ENCODE data around the gene ATG13. TPM values are rescaled to one million over a fixed set of nuclear protein-coding genes. Genes with fewer than 3 reads are reported as not detected.
A peak's percentile ranks its signal among the peaks of the same experiment; 100 is the strongest.

Gene ATG13
- total and polyA plus RNA-seq, 11 donors, result 26.7 to 74.8 (median 48.7) TPM

DNA sequence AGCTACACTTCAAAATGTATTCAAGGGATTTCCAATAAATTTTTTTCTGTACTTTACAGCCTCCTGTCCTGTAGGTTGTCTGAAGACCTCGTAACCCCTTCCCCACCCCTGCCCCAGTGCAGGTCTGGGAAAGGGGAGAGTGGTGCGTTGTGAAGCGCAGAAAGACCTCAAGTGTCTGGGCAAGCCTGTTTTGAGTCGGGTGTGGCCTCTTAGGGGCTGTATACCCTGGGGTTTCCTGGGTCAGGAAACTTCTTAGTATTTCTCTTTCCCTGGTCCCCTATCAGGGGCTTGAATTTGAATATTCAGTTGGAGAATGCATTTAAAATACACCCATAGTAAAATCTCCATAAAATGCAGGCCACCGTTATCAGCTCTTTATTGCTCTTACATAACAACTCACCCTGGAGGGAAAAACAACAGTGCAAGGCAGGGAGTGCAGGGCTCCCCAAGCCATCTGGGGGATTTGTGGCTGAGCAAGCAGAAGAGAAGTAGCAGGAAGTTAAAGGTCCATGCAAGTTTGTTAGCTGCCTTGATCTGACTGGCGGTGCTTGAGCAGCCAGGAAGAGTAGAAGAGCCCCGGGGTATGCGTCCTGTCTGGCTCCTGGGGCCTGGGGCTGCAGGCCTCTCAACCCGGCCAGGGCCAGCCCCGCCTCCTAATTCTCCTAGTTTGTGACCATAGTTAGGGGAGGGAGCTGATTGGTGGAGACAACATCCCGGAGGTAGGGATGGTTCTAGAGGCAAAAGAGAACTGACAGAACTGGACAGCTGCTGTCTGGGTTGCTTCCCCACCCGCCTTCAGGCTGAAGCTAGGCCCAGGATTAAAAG lies 57.3 kb downstream of the ATG13 start:
- no peaks in the 10 kb centered on the region for H3K27me3 ChIP-seq
- TF ChIP-seq POLR2A (IDR thresholded peaks at IDR 0.05), result no peak
- TF ChIP-seq, protein P1, sequence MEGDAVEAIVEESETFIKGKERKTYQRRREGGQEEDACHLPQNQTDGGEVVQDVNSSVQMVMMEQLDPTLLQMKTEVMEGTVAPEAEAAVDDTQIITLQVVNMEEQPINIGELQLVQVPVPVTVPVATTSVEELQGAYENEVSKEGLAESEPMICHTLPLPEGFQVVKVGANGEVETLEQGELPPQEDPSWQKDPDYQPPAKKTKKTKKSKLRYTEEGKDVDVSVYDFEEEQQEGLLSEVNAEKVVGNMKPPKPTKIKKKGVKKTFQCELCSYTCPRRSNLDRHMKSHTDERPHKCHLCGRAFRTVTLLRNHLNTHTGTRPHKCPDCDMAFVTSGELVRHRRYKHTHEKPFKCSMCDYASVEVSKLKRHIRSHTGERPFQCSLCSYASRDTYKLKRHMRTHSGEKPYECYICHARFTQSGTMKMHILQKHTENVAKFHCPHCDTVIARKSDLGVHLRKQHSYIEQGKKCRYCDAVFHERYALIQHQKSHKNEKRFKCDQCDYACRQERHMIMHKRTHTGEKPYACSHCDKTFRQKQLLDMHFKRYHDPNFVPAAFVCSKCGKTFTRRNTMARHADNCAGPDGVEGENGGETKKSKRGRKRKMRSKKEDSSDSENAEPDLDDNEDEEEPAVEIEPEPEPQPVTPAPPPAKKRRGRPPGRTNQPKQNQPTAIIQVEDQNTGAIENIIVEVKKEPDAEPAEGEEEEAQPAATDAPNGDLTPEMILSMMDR (IDR thresholded peaks at IDR 0.05), result peak in 1 of 12 donors; percentile 2
- 54 to 62% (median 55%) methylated on average over 12 of the region's 12 CpGs for WGBS, 4 donors
- no peak overlapping the region for H3K4me3 ChIP-seq
- no peaks in the 10 kb centered on the region for H3K9me3 ChIP-seq
- ATAC-seq (peak; percentile 21 to 43 (median 36)), DNase-seq (peak in 4 of 5 donors; percentile 21 to 76 (median 58))
- H3K36me3 ChIP-seq, result peaks cover 0 to 79% (median 67%) of the 10 kb centered on the region in 9 donors
- peak overlapping the region; percentile 63 to 91 (median 78) for H3K27ac ChIP-seq
- H3K4me1 ChIP-seq, result peaks cover 5 to 81% (median 40%) of the 10 kb centered on the region in 12 donors
- intact Hi-C loops (cut with DNase I), result no loop called here

DNA sequence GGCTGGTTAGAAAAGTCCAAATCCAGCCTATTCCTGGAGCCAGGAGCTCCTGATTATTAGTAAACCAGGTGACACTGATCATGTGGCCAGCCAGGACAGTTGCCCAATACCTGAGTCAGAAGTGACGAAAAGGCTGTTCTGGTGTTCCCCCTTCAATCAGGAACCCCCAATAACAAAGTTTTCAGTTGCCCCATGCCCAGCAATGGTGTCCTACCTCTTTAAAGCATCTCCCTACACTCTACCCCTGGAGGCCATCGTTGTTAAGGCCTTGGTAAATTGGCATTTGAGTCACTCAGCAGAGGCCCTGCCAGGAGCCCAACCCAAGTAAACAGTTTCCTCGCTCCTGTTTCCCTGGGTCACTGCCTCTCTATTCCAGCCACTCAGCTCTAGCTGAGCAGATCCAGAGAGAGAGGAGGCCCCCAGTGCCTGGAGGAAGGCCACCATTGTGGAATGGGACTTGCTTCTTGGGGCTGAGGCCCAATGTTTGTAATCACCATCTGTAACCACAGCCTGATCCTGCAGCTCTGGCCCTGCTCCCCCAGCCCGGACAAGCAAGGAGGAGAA lies 58.0 kb downstream of the ATG13 start:
- DNase-seq, result peak in 3 of 5 donors; percentile 67 to 72 (median 71)
- no peaks in the 10 kb centered on the region for H3K27me3 ChIP-seq
- WGBS, 4 donors, result 29 to 38% (median 33%) methylated on average over 4 of the region's 4 CpGs
- TF ChIP-seq, protein P1 (IDR thresholded peaks at IDR 0.05), result peak in 2 of 12 donors; percentile 4 to 11
- TF ChIP-seq POLR2A (IDR thresholded peaks at IDR 0.05), result no peak
- H3K4me1 ChIP-seq, result peaks cover 4 to 74% (median 39%) of the 10 kb centered on the region in 12 donors
- intact Hi-C loops (cut with DNase I), result no loop called here
- peak overlapping the region; percentile 63 to 91 (median 78) for H3K27ac ChIP-seq
- H3K36me3 ChIP-seq, result peaks cover 0 to 79% (median 68%) of the 10 kb centered on the region in 9 donors
- no peaks in the 10 kb centered on the region for H3K9me3 ChIP-seq
- no peak overlapping the region for H3K4me3 ChIP-seq
- ATAC-seq, result peak; percentile 51 to 77 (median 72)

DNA sequence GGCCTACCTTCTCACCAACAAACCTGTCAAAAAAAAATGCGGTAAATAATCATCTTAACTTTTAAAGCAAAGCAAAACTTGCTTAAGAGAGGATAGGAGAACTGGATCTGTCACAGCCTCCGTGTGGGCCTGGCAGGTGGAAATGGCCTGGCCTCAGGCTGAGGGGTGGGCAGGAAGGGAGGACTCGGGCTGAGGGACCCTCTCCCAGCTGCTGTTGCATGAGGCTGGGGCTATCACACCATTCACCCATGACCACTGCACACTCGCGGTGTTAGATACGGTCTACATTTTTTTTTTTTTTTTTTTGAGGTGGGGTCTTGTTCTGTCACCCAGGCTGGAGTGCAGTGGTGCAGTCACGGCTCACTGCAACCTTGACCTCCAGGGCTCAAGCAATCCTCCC lies 58.6 kb downstream of the ATG13 start:
- Histone ChIP-seq H3K36me3 (peaks cover 0 to 79% (median 68%) of the 10 kb centered on the region in 9 donors), H3K27me3 (no peaks in the 10 kb centered on the region), H3K4me1 (peaks cover 4 to 69% (median 39%) of the 10 kb centered on the region in 12 donors), H3K4me3 (no peak overlapping the region), H3K27ac (peak overlapping the region; percentile 63 to 91 (median 78)), H3K9me3 (no peaks in the 10 kb centered on the region)
- TF ChIP-seq, protein P1 (IDR thresholded peaks at IDR 0.05), result no peak
- no peak for TF ChIP-seq POLR2A (IDR thresholded peaks at IDR 0.05)
- 88 to 92% (median 90%) methylated on average over 7 of the region's 7 CpGs for WGBS, 4 donors
- intact Hi-C loops (cut with DNase I), result no loop called here
- no peak for ATAC-seq
- DNase-seq, result no peak

All from heart left ventricle (tissue), 16 donors.